HEK293T (cell line): Measurements from ENCODE around the gene KCNRG.
"Not testable (repeated sequence)": the region's sequence is repeated elsewhere in the genome, so short reads cannot be mapped to it uniquely, and the experiment has no call there.

Experiments used
- CTCF ChIA-PET: fragments of 350-600 bp; formaldehyde crosslinking; extraction: SDS; loops from one replicate; lab custom pipeline; 2021; ENCODE audit warnings: antibody characterized with exemption, inconsistent platforms; lab: Yijun Ruan, JAX
- POLR2A ChIA-PET: fragments of 350-600 bp; formaldehyde crosslinking; extraction: SDS; loops from one replicate; lab custom pipeline; 2020; ENCODE audit warnings: antibody characterized with exemption, inconsistent platforms; lab: Yijun Ruan, JAX
- DNase-seq: peaks from one replicate; pipeline ENCODE4 v3.0.0; 2012; ENCODE audit warnings: mixed read lengths; ENCODE audit errors: extremely low spot score
- ARNT ChIP-seq: fragments of 450-650 bp; IDR thresholded peaks from 2 replicates; pipeline ENCODE4 v1.6.1; 2017; ENCODE audit warnings: mild to moderate bottlenecking
- BHLHE40 ChIP-seq: fragments of 450-650 bp; IDR thresholded peaks from 2 replicates; pipeline ENCODE4 v1.6.1; 2016; ENCODE audit warnings: mild to moderate bottlenecking, moderate library complexity, borderline replicate concordance
- CTBP1 ChIP-seq: fragments of 450-650 bp; IDR thresholded peaks from 2 replicates; pipeline ENCODE4 v1.6.1; 2016; ENCODE audit warnings: borderline replicate concordance
- ELF4 ChIP-seq: fragments of 450-650 bp; IDR thresholded peaks from 2 replicates; pipeline ENCODE4 v1.6.1; 2017; ENCODE audit warnings: antibody characterized with exemption
- FOXA1 ChIP-seq: fragments of 450-650 bp; IDR thresholded peaks from 2 replicates; pipeline ENCODE4 v1.6.1; 2016; ENCODE audit warnings: mild to moderate bottlenecking
- FOXK2 ChIP-seq: fragments of 450-650 bp; IDR thresholded peaks from 2 replicates; pipeline ENCODE4 v1.6.1; 2016; ENCODE audit warnings: mild to moderate bottlenecking
- FOXM1 ChIP-seq: fragments of 450-650 bp; IDR thresholded peaks from 2 replicates; pipeline ENCODE4 v1.6.1; 2017; ENCODE audit warnings: mild to moderate bottlenecking, borderline replicate concordance
- HDGF ChIP-seq: fragments of 450-650 bp; IDR thresholded peaks from 2 replicates; pipeline ENCODE4 v1.6.1; 2017; ENCODE audit warnings: antibody characterized with exemption, borderline replicate concordance
- L3MBTL2 ChIP-seq: fragments of 450-650 bp; conservative IDR thresholded peaks from 2 replicates; pipeline ENCODE4 v1.6.1; 2016; ENCODE audit warnings: mild to moderate bottlenecking
- LEF1 ChIP-seq: fragments of 450-650 bp; IDR thresholded peaks from 2 replicates; pipeline ENCODE4 v1.6.1; 2017; ENCODE audit warnings: mild to moderate bottlenecking, borderline replicate concordance
- NFRKB ChIP-seq: fragments of 450-650 bp; IDR thresholded peaks from 2 replicates; pipeline ENCODE4 v1.6.1; 2016; ENCODE audit warnings: mild to moderate bottlenecking, moderate library complexity
- SP1 ChIP-seq: fragments of 450-650 bp; IDR thresholded peaks from 2 replicates; pipeline ENCODE4 v1.6.1; 2017
- SUZ12 ChIP-seq: fragments of 450-650 bp; IDR thresholded peaks from 2 replicates; pipeline ENCODE4 v1.6.1; 2016; ENCODE audit warnings: mild to moderate bottlenecking
- TARDBP ChIP-seq: fragments of 450-650 bp; IDR thresholded peaks from 2 replicates; pipeline ENCODE4 v1.6.1; 2016
- ZNF384 ChIP-seq: fragments of 450-650 bp; IDR thresholded peaks from 2 replicates; pipeline ENCODE4 v1.6.1; 2016
- TF ChIP-seq, protein P1 (sequence below): fragments of 450-650 bp; IDR thresholded peaks from 2 replicates; pipeline ENCODE4 v1.6.1; 2016

The KCNRG gene

DNA sequence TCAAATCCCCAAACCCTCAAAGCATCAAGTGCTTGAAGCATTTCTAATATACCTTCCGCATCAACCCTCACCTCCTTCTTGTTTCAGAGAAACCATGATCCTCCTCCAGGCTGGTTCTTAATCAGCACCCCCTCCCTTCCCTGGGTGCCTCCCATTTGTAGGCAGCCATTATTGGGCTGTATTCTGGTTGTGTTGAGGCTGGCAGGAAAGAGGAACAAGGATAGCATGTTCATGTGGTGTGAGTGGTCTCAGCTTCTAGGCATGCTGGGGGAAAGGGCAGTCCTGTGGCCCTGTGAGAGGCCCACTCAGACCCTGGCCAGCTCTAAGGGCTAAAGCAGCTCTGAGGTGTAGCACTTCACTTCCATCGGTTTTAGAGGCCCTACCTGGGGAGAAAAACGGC, 37.3 kb upstream of the KCNRG start:
- no peak for TF ChIP-seq ARNT
- no peak for TF ChIP-seq CTBP1
- no peak for TF ChIP-seq L3MBTL2
- TF ChIP-seq ZNF384, result no peak
- TF ChIP-seq HDGF, result no peak
- no peak for TF ChIP-seq FOXA1
- TF ChIP-seq FOXK2, result no peak
- no peak for TF ChIP-seq NFRKB
- TF ChIP-seq SUZ12, result no peak
- no peak for TF ChIP-seq BHLHE40
- no peak for TF ChIP-seq FOXM1
- no peak for TF ChIP-seq TARDBP
- TF ChIP-seq, protein P1, sequence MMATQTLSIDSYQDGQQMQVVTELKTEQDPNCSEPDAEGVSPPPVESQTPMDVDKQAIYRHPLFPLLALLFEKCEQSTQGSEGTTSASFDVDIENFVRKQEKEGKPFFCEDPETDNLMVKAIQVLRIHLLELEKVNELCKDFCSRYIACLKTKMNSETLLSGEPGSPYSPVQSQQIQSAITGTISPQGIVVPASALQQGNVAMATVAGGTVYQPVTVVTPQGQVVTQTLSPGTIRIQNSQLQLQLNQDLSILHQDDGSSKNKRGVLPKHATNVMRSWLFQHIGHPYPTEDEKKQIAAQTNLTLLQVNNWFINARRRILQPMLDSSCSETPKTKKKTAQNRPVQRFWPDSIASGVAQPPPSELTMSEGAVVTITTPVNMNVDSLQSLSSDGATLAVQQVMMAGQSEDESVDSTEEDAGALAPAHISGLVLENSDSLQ, result no peak
- no peak for TF ChIP-seq ELF4
- ChIA-PET POLR2A (interaction anchor here (1.2 kb wide), 1 partner anchor 823 kb away, joined by 4 read pairs; no protein-coding TSS in a partner anchor), CTCF (interaction anchor here (2.3 kb wide), 1 partner anchor 1091 kb away, joined by 11 read pairs; no protein-coding TSS in a partner anchor)
- DNase-seq, result no peak

DNA sequence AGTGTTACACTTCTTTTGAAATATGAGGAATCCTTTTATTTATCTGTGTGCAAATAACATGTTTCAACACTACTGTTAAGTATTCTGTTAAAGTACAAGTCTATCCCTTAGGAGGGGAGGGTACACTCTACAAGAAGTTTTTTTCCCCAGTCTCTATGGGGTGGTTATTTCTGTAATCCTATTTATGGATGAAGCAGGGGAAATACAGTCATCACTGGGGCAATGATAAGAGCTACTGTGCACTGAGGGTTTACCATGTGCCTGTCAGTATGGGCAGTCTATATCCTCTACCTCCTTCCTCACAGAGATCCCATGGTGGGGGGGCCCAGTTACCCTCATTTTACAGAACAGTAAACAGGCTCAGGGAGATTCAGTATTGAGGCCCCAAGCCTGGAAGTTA, 35.0 kb upstream of the KCNRG start:
- no peak for DNase-seq
- TF ChIP-seq FOXA1 (no peak), ARNT (no peak), L3MBTL2 (no peak), HDGF (no peak), BHLHE40 (no peak), SUZ12 (no peak), FOXM1 (no peak), SP1 (no peak), ELF4 (no peak), LEF1 (no peak), TARDBP (no peak)
- TF ChIP-seq, protein P1, result no peak
- ChIA-PET CTCF (interaction anchor here (0.7 kb wide), 2 partner anchors 17 to 821 kb away, joined by 3 to 5 read pairs; no protein-coding TSS in a partner anchor), POLR2A (no interaction called here)

DNA sequence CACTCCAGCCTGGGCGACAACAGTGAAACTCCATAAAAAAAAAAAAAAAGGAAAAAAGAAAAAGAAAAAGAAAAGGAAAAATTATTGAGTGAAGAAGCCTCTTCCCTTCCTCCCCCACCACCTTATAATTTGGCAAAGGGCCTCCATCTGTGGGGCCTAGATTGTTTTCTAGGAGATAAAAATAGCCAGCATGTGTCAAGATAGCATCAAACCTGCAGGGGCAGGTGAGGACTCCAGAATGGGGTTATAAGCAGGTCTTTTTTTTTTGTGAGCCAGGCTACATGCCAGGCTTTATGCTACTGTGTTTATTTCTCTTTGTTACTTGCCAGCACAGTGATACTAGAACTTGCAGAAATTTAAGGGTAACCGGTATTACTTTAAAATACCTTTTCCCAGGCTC, 30.1 kb upstream of the KCNRG start:
- POLR2A ChIA-PET, result no interaction called here
- TF ChIP-seq BHLHE40 (no peak), TARDBP (no peak), FOXM1 (no peak), L3MBTL2 (no peak), NFRKB (no peak), ZNF384 (no peak)
- CTCF ChIA-PET, result no interaction called here
- DNase-seq, result no peak

DNA sequence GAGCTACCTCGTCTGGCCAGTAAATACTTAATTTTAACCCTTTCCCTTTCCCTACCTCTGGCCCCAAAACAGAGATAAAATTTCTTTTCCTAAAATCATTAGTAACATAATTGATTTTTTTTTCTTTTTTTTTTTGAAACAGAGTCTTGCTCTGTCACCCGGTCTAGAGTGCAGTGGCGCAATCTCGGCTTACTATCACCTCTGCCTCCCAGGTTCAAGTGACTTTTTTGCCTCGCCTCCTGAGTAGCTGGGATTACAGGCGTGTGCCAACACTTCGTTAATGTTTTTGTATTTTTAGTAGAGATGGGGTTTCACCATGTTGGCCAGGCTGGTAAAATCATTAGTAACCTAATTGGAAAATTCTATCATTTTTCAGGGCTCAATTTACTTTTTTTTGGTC, 28.8 kb upstream of the KCNRG start:
- ChIA-PET POLR2A (no interaction called here), CTCF (no interaction called here)
- no peak for DNase-seq
- no peak for TF ChIP-seq FOXM1
- TF ChIP-seq NFRKB, result no peak
- TF ChIP-seq HDGF, result no peak
- TF ChIP-seq TARDBP, result no peak
- no peak for TF ChIP-seq BHLHE40
- TF ChIP-seq FOXA1, result no peak
- TF ChIP-seq FOXK2, result no peak
- TF ChIP-seq SUZ12, result no peak
- TF ChIP-seq ZNF384, result no peak
- no peak for TF ChIP-seq ELF4
- TF ChIP-seq CTBP1, result no peak
- no peak for TF ChIP-seq SP1
- no peak for TF ChIP-seq L3MBTL2
- TF ChIP-seq, protein P1, result no peak
- TF ChIP-seq ARNT, result no peak
- TF ChIP-seq LEF1, result no peak

DNA sequence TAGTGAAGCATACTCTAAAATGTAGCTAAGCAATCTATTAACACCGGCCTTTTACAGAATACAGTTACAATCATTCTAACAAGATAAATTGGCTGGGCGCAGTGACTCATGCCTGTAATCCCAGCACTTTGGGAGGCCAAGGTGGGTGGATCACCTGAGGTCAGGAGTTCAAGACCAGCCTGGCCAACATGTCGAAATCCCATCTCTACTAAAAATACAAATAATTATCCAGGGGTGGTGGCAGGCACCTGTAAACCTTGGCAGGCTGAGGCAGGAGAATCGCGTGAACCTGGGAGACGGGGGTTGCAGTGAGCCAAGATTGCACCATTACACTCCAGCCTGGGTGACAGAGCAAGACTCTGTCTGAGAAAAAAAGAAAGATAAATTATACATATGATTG, 24.6 kb upstream of the KCNRG start:
- CTCF ChIA-PET, POLR2A ChIA-PET, DNase-seq: not testable (repeated sequence)

DNA sequence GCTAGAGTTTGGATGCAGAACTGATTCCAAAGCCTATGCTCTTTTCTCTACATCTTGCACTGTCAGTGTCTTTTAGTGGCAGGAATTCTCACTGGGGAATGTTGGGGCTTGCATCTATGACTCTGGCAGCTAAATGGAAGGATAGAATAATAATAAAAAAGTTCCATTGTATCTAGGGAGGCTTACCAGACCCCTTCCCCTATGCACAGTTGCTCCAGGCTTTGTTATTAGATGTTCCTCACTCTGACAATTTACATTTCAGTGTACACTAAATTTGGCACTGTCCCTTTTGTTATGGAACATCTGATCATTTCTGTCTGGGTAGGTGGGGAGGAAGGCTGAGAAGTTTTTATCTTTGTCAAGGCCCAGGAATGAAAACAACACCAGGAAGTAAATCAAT, 22.1 kb upstream of the KCNRG start:
- TF ChIP-seq SUZ12, result no peak
- no peak for TF ChIP-seq ZNF384
- no peak for TF ChIP-seq CTBP1
- no peak for TF ChIP-seq ELF4
- no peak for TF ChIP-seq FOXA1
- no peak for TF ChIP-seq L3MBTL2
- no peak for TF ChIP-seq ARNT
- no peak for TF ChIP-seq SP1
- no peak for TF ChIP-seq NFRKB
- no peak for TF ChIP-seq TARDBP
- CTCF ChIA-PET, result no interaction called here
- POLR2A ChIA-PET, result no interaction called here
- no peak for DNase-seq

DNA sequence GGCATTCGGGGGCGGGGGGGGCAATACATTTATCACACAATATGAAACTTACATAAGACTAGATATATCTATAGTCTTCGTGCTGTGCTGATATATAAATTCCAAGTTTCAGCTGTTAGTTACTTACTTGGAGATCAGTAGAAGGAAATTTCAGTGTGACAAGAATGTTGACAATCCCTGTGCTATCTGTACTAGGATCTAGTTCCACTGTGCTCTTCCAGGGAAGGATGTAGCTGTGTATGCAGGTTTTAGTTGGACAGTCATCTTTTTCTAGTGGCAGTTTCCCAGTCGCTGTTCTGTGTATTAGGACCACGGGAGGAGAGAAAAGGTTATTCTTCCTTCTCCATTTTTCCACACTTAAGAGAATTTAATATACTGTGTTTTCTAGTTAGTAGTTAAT, 21.6 kb upstream of the KCNRG start:
- TF ChIP-seq BHLHE40 (no peak), FOXM1 (no peak), ARNT (no peak), FOXA1 (no peak), HDGF (no peak), FOXK2 (no peak), L3MBTL2 (no peak), TARDBP (no peak), ELF4 (no peak), NFRKB (no peak), SUZ12 (no peak), SP1 (no peak), LEF1 (no peak), ZNF384 (no peak), CTBP1 (no peak)
- TF ChIP-seq, protein P1, result no peak
- CTCF ChIA-PET, result no interaction called here
- POLR2A ChIA-PET, result no interaction called here
- DNase-seq, result no peak
